Measurements from ENCODE around the gene COL23A1.
"Not testable (repeated sequence)": the region's sequence is repeated elsewhere in the genome, so short reads cannot be mapped to it uniquely, and the experiment has no call there.

COL23A1 gene

DNA sequence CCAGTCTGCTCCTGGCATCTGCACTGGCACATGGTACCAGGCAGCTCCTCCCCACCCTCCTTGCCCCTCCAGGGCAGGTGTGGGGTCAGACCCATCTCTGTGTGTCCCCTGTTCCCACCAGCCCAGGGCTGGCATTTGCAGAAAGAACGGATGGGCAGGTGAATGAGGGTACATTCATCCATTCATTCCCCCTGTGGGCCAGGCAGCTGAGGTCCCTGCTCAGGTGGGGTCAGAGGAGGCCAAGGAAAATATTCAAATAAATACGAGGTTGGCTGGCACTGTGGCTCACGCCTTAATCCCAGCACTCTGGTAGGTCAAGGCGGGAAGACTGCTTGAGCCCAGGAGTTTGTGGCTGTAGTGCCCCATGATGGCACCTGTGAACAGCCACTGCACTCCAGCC, 332.5 kb downstream of the COL23A1 start:
- no peak for DNase-seq (ENCODE audit: extremely low read depth in 1 of 2, low read depth in 1 of 2)

DNA sequence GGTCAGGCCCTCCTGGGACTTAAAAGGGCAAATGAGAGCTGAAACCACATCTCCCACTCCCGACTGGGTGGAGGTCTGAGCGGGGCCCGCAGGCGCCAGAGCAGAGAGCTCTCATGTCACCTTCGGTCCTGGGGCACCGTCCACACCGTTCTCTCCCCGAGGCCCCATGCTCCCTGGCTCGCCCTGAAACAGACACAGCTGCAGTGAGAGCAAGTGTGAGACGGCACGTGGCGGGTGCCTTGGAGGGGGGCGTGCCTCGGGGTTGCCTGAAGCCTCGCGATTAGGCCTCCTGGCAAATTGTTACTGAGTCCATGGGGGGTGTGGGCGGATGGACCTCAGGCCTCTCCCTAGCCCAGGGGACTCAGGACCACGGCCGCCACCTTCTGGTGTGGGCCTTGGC, 333.4 kb downstream of the COL23A1 start:
- no peak for DNase-seq (ENCODE audit: extremely low read depth in 1 of 2, low read depth in 1 of 2)

DNA sequence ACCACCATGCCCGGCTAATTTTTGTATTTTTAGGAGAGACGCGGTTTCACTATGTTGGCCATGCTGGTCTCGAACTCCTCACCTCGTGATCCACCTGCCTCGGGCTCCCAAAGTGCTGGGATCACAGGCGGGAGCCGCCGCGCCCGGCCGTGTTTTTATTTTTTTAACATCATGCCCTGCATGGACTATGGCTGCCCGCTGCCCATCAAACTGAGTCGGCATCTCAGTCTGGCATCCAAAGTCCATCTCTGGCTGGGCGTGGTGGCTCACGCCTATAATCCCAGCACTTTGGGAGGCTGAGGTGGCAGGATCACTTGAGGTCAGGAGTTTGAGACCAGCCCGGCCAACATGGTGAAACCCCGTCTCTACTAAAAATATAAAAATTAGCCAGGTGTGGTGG, 336.6 kb downstream of the COL23A1 start:
- DNase-seq (ENCODE audit: extremely low read depth in 1 of 2, low read depth in 1 of 2): not testable (repeated sequence)

DNA sequence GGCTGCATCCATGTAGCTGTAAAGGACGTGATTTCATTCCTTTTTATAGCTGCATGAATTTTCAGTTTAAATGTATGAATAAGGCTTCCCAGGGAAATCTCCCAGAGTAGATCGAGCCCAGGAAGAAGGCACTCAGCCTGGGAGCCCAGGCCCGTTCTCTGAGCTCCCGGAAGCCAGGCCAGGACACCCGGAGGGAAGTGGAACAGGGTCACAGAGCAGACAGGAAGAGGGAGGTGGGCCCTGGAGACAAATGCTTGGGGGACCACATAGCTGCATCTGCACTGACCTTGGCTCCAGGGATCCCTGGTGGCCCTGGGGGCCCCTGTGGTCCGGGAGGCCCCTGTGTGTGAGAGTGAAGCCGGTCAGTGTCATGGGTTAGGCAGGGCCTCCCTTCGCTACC, 337.9 kb downstream of the COL23A1 start:
- no peak for DNase-seq (ENCODE audit: extremely low read depth in 1 of 2, low read depth in 1 of 2)

DNA sequence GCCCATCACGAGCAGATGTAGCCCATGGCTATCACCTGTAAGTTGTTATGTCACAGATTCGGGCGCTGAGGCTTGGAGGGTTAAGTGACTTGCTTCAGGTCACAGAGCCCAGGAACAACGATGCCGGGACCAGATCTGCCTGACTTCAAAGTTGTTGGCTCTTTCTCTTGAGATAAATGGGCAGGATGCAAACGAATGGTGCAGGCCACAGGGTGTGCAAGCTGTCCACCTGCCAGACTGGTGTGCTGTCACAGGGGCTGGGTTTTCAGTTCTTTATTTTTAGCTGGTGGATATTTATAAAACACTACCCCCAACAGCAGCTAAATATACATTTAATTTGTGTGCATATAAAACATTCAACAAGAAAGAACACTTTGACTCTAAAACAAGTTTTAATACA, 339.9 kb downstream of the COL23A1 start:
- DNase-seq (ENCODE audit: extremely low read depth in 1 of 2, low read depth in 1 of 2): no peak

DNA sequence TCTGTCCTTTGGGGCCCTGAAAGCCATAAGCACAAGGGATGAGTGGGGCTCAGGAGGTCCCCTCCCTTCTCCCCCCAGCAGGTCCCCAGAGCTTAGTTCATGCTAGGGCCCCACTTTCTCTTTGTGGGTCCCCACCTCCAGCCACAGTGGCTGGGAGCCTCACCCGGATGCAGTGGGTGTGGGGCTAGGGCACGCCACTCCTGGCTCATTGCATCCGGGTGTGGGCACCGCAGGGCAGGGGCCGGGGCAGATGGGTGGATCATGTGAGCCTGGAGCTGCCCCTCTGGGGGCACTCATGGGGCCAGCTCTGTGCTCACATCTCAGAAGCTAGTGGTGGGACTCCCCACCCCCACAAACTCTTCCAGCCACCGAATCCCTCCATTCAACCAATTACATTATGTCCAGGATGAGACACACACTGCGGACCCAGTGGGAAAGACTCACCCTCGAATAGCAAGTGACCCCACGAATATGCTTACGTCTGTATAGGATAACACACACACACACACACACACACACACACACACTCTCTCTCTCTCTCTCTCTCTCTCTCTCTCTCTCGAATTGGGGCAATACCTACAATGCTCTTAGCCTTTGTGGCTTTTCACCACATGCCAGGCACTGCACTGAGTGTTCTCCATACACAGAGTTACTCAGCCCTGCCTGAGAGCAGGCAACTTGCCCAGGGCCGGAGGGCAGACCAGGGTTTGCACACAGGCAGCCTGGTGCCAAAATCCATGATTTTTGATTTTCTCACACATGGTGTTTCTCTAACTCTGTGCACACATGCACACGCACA, 340.8 kb downstream of the COL23A1 start:
- no peak for DNase-seq (ENCODE audit: extremely low read depth in 1 of 2, low read depth in 1 of 2)

DNA sequence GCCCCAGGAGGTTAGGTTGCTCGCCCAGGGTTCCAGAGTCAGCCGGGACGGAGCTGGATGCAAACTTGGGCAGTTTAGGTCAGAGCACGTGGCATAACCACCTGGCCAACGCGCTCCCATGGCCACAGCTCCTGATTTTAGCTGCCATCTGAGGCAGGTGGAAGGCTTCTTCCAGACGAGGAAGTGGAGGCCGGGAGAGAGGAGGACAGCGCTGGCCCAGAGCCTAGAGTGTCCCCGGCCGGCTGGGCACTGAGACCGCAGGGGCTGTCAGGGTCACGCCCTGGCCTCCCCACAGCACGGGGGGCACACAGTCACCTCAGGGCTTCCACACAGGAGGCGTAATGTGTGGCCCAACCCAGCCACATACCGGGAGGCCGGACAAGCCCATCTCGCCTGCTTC, 341.4 kb downstream of the COL23A1 start:
- DNase-seq (ENCODE audit: extremely low read depth in 1 of 2, low read depth in 1 of 2): no peak

DNA sequence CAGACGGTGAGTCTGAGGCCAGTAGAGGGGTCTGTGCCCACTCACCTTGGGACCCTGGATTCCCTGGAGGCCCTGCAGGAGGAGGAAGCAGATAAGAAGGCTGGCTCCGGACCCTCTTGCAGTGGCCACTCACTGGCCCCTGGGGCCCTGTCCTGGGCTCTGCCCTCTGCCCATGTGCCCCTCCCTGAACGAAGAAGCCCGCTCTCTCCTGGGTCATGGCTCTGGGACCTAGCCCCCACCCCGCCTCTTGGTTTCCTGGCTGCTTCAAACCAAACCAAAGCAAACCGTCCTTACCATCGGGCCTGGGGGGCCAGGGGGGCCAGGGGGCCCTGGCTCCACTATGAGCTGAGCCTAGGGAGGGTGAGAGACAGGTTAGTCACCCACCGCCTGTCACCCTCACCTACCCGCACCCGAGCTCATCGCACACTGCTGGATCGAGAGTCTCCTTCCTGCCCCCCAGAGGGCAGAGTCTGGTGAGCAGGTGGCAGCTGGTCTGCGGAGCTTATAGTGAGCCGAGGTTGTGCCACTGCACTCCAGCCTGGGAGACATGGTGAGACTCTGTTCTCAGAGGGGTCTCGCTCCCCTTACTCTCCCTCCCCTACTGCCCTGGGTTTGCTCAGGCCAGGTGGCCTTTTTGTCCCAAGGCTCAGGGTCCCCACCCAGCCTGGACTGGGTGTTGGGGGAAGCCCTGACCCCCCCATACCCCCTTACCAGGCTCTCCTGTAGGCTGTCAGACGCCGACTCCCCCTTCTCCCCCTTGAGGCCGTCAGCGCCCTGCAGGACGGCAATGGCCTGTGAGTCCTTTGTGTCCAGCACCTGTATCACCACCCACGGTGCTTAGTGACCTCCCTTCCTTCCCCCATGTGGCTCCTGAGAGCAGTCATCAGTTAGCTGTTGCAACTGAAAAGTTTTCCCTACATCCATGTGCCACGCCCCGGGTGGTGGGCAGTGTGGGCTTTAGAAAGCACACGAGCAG, 342.4 kb downstream of the COL23A1 start:
- DNase-seq (ENCODE audit: extremely low read depth in 1 of 2, low read depth in 1 of 2): no peak

DNA sequence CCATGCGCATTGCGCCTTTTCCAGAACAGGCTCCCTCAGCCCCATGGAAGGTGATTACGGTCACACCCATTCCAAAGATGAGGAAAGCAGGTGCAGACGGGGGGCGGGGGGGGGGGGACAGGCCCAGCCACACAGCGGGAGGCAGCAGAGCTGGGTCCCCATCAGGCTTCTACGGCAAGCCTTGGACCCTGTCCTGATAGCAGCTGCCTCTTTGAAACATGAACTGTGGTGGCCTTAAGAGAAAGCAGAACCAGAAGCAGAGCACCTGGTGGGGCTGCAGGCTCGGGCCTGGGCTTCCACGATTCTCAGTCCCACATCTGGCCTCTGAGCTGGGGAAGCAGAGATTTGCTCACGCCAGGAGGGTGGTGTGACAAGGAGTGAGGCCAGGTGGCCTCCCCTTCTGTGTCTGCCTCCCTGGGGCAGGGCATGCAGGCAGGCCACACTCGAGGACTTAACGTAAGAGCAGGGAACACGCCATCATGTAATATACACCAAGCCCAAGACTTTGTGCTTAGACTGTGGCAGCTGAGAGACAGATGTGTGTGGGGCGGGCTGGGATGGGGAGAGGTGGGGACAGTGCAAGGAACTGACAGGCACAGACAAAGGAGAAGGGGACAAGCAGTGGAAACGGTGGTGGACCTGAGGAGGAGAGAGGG, 343.4 kb downstream of the COL23A1 start:
- DNase-seq (ENCODE audit: extremely low read depth in 1 of 2, low read depth in 1 of 2): no peak

DNA sequence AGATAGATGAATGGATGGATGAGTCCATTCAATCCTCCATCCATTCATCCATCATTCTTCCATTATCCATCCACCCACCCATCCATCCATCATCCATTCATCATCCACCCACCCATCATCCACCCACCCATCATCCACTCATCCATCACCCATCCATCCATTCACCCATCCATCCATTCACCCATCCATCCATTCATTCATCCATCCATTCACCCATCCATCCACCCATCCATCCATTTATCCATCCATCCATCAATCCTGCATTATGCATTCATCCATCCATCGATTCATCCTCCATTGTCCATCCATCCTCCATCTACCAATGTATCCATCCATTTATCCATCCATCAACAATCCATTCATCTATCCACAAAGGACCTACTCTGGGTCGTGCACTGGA, 344.8 kb downstream of the COL23A1 start:
- no peak for DNase-seq (ENCODE audit: extremely low read depth in 1 of 2, low read depth in 1 of 2)

DNA sequence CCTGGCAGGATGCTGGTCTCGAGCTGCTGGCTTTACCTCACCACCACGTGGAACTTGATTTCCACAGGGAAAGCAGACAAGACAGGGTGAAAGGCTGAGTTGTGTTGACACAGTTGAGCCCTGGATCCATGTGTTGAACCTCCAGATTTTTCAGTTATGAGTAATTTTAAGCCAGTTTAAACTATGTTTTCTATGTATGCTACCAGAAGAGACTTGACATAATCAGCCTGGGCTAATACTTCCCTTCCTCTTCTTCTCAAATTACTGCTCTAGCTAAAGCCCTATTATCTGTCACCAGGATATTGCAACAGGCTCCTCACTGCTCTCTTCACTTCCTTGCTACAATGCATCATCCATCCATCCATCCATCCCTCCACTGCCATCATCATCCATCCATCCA, 345.6 kb downstream of the COL23A1 start:
- no peak for DNase-seq (ENCODE audit: extremely low read depth in 1 of 2, low read depth in 1 of 2)

DNA sequence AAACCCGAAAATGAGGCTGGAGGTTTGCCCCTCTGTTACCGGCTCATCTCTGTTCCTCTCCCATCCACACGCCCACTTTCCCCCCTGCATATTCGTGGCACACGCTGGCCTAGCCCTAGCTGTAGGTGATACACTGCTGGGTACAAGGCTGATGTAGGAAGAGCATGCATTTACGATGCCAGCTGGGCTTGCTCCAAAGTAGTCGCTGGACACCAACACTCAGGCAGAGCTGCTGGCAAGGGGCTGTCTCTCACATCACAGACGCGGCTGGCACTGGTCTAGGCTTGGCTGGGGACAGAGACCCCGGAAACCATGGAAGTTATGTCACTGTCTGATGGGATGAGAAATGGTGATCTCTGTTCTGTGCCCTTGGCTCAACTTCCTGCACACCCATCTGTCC, 347.8 kb downstream of the COL23A1 start:
- DNase-seq (ENCODE audit: extremely low read depth in 1 of 2, low read depth in 1 of 2): no peak

DNA sequence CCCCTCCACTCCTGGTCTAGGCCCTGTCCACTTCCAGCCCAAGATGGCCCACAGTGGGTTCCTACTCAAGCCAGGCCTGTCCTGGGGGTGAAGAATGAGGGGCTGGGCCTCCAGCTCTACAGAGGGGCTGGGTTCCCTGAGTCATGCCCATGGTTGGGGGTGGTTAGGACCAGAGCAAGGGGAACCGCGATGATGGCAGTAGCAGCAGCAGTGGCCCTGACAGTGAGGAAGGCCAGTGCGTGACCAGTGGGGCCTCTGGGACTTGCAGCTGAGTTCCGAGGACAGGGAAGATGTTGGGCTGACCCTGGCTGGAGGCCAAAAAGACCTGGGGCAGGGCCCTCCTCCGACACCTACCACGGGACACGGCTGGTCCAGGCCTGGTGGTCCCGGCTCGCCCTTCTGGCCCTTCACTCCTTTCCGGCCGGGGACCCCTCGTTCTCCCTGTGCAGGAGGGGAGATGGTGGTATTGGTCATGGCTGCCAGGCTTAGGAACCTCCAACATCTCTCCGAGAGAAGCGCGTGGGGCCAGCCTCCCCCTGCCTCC, 348.4 kb downstream of the COL23A1 start:
- DNase-seq (ENCODE audit: extremely low read depth in 1 of 2, low read depth in 1 of 2): no peak

DNA sequence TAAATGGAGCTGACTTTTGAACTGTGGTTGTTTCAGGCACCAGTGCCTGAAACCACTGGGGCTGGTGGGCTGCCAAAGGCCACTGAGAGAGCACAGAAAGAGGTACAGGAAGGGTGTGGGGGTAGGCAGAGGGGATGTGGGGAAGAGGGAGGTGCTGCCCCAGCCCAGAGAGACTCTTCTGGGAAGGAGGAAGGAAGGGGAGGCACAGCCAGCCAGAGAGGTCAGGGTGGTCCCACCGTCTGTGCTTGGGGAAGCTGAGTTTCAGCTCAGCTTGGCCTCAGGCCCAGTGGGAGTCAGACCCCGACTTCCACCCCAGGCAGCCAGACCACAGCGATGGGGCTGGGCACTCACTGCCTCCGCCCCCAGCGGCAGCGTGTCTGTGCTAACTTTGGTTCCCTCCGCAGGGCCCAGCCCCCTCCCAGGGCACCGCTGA, 348.9 kb downstream of the COL23A1 start:
- DNase-seq (ENCODE audit: extremely low read depth in 1 of 2, low read depth in 1 of 2): no peak

DNA sequence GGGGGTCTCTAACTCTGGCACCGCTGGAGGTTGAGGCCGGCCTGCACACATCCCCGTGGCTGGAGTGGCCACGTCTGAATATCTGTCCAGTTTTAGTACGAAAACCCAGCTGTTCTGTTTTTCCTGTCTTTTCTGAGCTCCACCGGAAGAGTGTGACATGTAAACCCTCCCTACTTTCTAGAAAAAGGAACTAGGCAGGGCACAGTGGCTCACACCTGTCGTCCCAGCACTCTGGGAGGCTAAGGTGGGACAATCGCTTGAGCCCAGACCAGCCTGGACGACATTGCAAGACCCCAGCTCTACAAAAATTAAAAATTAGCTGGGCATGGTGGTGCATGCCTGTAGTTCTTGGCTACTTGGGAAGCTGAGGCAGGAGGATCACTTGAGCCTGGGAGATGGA, 349.4 kb downstream of the COL23A1 start:
- DNase-seq (ENCODE audit: extremely low read depth in 1 of 2, low read depth in 1 of 2): no peak

DNA sequence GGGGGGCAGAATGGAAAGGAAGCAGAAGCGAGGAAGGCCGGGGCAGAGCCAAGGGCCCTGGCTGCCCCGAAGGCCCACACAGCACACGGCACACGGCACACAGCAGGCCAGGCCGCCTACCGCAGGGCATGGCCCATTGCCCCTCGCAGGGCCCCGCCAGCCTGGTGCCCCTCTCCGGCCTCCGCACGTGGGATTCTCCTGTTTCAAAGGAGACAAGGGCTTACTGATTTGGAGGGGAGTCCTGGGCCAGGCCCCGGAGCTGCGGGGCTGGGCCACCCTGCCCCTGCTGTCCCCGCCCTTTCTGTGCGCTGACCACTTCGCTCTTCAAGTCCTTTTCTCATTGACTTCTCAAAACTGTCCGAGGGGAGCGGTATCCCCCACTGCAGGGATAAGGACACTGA, 349.9 kb downstream of the COL23A1 start:
- no peak for DNase-seq (ENCODE audit: extremely low read depth in 1 of 2, low read depth in 1 of 2)

DNA sequence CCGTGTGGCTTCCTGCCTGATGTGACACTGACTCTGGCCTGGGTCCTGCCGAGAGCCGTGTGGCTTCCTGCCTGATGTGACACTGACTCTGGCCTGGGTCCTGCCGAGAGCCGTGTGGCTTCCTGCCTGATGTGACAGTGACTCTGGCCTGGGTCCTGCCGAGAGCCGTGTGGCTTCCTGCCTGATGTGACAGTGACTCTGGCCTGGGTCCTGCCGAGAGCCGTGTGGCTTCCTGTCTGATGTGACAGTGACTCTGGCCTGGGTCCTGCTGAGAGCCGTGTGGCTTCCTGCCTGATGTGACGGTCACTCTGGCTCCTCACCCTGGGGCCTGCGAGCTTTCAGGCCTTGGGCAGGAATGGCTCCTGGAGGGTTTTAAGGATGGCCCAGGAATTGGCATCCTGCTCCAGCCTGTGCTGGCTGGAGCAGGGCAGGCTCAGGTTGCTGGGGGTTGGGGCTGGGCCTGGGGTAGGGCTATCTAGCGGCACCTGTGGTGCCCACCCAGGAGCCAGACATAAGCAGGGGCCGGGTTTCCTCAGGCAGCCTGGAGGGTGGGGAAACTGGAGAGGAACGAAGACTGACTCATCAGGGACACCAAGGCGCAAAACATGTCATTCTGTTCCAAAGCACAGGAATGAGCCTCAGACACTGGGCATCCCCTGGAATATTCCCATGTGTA, 350.4 kb downstream of the COL23A1 start:
- not testable (repeated sequence) for DNase-seq (ENCODE audit: extremely low read depth in 1 of 2, low read depth in 1 of 2)

DNA sequence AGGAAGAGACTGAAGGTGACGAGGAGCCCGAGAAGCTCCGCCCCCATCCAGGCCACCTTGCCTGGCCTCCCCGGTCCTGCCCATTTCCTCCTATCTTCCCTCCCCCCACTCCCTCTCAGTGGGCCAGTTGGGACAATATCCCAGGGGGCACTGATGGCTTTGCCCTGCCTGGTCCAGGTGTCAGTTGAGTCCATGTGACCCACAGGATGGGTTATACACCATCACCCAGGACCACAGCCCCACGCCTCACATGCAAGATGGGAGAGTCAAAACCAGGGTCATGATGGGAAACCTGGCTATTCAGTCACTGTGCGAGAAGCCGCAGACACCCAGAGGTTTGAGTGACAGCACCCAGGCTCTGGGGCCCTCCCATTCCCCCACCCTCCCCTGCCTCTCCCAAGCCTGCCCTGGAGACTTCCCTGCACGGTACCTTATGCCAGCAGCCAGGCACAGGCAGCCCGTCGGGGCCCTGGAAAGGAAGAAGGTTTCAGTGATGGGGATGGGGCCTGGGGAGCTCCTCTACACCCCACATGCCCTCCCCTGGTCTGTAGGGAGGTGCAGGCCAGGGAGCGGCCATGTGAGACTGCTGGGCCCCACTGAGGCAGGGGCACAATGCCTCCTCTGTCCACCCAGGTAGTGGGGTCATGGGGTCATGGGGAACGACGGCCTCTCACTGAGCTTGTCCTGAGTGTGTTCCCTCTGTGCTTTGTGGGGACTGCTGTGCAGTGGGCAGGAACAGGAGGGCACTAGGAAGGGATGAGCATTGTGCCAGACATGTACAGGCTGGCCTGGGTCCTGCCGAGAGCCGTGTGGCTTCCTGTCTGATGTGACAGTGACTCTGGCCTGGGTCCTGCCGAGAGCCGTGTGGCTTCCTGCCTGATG, 351.2 kb downstream of the COL23A1 start:
- DNase-seq (ENCODE audit: extremely low read depth in 1 of 2, low read depth in 1 of 2): no peak

DNA sequence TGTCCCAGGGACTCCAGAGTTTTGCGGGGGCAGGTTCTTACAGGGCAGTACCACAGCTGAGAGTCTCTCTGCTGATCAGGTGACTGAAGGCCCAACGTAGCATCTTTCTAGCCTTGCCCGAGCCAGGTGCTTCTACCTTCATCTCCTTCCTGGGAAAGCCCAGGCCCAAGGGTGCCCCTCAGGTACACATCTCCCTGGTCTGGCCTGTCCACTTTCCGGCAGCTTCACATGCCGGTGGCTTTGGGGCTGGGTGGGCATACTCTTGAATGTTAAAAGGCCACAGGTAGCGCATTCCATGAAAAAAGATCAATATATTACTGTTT, 351.9 kb downstream of the COL23A1 start:
- no peak for DNase-seq (ENCODE audit: extremely low read depth in 1 of 2, low read depth in 1 of 2)

All from stimulated activated CD8-positive, alpha-beta memory T cell treated with anti-CD3 and anti-CD28 coated beads, Interleukin-7, amount 100 ng/mL, for 48 hours (primary cell).